Mammary epithelial cell (primary cell): ENCODE data around the gene AUTS2.

Source experiments
- CTCF ChIP-seq, 2 donors: IDR thresholded peaks in 1 of 2; conservative IDR thresholded peaks in 1 of 2; 2 replicates each; pipeline ENCODE4 v1.5.1; 2011 to 2012; ENCODE audit warnings: inconsistent platforms in 2 of 2, low read length in 2 of 2, mild to moderate bottlenecking in 2 of 2, control low read depth in 1 of 2, low read depth in 1 of 2; ENCODE audit not compliant: insufficient read depth in 1 of 2; ENCODE audit errors: extremely low read depth in 1 of 2
- EZH2 ChIP-seq: IDR thresholded peaks from 2 replicates; pipeline ENCODE4 v1.6.1; 2012; ENCODE audit warnings: low read length, inconsistent platforms, borderline replicate concordance

GRCh38 chr7:70266186-70266585 lies 667.9 kb downstream of the AUTS2 start:
- no peak for TF ChIP-seq CTCF (conservative IDR thresholded peaks at IDR 0.05 in 1 of 2, IDR thresholded peaks at IDR 0.05 in 1 of 2; ENCODE audit: extremely low read depth in 1 of 2, insufficient read depth in 1 of 2, low read depth in 1 of 2, low read length in 2 of 2)
- no peak for TF ChIP-seq EZH2
